NCI-H1105 treated with DMSO at 0.1 percent for 48 hours (cell line): Measurements from ENCODE around the gene UBA5.

Experiments used
- DNase-seq: peaks from one replicate; lab custom pipeline; 2025; lab: John Stamatoyannopoulos, UW

Gene UBA5

DNA sequence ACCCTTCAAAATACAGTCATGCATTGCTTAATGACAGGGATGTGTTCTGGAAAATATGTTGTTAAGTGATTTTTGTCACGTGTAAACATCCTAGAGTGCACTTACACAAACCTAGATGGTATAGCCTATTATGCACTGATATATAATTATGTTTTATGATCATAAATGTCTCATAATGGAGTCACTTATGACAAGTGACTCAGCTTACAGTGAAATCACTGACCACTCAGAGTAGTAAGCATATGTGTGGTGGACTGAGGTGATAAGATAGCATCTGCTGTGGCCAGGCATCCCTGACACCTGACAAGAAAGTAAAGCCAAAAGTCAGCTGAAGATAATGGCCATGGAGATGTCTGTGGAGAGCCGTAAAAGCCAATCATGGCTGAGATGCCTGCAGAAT lies 5.9 kb upstream of the UBA5 start:
- peak; percentile 93 for DNase-seq

DNA sequence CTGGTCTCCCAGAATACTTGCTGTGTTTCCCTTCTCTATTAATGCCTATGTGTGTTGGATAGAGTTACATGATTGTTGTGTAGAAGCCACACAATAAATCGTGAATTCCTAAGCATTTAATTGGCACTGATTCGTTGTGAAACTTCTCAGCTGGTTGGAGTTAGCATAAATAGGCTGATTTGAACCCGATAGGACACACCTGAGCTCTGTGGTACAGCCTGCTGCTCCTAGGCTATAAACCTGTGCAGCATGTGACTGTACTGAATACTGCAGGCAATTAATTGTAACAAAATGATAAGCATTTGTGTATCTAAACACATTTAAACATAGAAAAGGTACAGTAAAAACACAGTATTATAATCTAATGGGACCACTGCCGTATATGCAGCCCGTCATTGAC lies 5.4 kb upstream of the UBA5 start:
- no peak for DNase-seq

DNA sequence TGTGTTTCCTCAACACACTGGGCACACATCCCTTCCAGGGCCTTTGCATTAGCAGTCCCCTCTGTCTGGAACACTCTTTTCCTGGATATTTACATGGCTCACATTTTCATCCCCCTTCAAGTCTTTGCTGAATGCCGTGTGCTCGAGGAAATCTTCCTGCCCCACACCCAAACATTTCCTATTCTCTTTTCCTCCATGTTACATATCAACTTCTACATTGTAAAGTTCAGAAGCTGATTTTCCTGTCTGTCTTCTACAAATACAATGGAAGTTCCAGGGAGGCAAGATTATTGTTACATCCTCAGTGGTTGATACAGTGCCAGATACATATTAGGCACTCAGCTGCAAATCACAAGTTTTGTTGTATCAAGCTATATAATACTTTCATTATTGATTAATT lies 4.7 kb upstream of the UBA5 start:
- DNase-seq = no peak

DNA sequence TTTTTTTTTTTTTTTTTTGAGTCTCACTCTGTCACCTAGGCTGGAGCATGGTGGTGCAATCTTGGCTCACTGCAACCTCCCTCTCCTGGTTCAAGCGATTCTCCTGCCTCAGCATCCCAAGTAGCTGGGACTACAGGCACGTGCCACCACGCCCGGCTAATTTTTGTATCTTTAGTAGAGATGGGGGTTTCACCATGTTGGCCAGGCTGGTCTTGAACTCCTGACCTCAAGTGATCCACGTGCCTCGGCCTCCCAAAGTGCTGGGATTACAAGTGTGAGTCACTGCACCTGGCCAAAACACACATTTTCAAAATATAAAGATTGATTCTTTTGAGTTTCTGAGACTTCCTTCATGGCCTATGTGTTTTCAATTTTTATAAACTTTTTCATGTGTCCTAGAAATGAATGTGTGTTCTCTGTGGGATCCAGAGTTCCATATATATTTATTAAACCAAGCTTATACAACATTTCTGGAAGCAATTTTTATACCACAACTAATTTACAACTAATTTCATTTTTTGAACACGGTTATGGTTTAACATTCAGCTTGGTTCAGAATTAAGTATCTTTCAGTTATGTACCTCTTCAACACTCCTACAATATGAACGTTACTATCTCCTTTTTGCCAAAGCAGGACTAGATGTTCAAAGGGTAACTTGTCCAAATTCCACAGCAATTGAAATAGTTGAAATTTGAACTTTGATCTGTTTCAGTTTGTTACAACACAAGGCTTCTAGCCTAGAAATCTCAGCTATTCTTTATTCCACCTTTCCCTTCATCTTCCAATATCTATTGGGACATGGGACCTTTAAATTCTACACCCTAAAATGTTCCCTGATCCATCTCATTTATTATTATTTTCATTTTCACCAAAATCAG lies 2.0 kb upstream of the UBA5 start:
- DNase-seq = no peak

DNA sequence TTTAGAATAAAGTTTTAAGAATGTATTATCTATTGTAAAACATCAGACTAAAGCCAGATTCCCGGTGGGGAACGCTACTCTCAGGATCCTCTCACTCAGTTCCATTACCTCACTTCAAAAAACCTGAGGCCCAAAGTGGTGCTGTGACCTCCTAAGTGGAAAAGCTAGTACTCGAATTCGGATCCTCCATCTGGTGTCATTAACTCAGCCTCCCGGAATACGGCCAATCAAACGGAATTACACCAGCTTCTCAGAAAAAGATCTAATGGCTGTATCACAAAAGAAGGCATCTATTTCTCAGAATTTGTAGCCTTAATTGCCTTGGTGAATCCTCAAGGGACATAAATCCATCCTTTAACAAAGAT lies 1.1 kb upstream of the UBA5 start:
- DNase-seq = no peak

- DNase-seq = peak; percentile 84
Measured at GRCh38 chr3:132659365-132660051, 621 bp upstream of the UBA5 start, which contains the start of gene ACAD11. TSS of gene ACAD11 (minus strand) at chr3:132659809. CDS start at chr3:132659751, 58 bp downstream.

DNA sequence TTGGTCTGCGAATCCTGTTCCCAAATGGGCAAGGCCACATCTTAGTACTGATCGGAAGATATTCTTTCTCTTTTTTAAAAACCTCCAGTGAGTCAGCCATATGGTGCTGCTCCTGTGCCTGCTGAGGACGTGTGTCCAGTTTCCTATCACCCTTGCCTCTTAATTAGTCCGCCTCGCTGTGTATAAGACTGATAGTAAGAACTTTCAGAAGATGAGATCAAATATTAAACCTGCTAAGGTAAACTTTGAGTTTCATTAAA lies 612 bp downstream of the UBA5 start:
- DNase-seq = peak; percentile 46

- DNase-seq = peak; percentile 32
Measured at GRCh38 chr3:132661101-132661500, 972 bp downstream of the UBA5 start.

DNA sequence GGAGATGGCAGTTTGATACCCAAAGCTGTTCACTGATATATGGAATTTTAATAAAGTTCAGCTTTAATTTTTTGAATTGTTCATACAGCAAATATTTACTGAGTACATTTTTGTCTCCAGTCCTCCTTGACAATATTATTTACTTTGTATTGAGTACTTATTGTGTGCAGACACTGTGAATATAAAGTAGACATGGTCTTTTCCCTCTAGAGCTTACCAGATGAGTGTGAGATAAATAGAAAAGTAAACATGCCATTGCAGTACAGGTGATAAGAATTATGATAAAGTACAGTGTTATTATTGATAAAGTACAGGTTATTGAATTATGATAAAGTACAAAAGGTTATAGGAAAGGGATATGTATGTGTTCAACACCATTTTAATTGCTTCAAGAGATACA lies 2.1 kb downstream of the UBA5 start:
- no peak for DNase-seq

DNA sequence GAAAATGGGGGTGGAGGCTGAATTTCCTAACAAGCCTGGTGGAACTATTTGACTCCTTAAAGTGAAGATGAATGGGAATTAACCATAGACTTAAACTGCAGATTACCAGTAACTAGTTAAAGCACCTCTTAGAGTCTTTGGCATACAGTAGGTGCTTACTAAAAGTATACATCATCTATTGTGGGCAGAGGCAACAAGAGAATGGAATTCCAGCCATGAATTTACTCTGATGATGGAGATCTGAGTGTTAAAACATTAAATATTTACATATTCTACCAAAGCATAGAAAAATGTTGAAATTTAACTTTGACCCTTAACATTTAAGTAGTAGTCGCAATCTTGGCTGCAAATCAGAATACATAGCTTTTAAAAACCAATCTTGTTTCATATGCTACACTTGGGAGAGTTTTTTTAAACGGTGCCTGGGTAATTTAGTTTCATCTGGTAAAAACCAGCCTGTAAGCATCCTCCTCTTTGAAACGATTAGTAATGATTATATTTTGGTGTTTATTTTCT lies 5.2 kb downstream of the UBA5 start:
- no peak for DNase-seq

DNA sequence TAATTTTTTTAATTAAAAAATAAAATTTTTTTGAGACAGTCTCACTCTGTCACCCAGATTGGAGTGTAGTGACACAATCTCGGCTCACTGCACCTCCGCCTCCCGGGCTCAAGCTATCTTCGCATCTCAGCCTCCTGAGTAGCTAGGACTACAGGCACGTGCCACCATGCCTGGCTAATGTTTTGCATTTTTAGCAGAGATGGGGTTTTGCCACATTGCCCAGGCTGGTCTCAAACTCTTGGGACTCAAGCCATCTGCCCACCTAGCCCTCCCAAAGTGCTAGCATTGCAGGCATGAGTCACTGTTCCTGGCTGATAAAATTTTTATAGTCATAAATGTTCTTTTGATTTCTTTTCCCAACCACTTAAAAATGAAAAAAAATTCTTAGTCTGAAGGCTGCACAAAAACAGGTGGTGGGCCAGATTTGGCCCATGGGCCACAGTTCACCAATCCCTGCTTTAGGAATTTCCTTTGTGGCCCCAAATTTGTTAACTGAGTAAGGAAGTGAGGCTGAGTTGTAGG lies 9.2 kb downstream of the UBA5 start:
- no peak for DNase-seq

GRCh38 chr3:132675408-132675807 lies 15.3 kb downstream of the UBA5 start:
- DNase-seq = no peak

GRCh38 chr3:132679911-132680310 lies 19.8 kb downstream of the UBA5 start:
- DNase-seq = no peak

DNA sequence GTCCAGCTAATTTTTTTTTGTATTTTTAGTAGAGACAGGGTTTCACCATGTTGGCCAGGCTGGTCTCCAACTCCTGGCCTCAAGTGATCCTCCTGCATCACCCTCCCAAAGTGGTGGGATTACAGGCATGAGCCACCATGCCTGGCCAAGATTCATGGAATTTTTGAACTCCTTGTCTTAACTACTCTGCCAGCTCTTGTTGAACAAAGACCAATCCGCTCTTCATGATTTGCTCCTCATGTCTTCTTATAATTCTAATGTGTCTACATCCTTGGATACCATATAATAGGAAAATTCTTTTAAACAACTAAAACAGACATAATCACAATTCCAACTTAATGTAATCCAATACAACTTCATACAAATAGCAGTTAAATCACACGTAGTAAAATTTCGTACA lies 21.3 kb downstream of the UBA5 start:
- DNase-seq = no peak

GRCh38 chr3:132682201-132682600 lies 22.1 kb downstream of the UBA5 start:
- DNase-seq = no peak

DNA sequence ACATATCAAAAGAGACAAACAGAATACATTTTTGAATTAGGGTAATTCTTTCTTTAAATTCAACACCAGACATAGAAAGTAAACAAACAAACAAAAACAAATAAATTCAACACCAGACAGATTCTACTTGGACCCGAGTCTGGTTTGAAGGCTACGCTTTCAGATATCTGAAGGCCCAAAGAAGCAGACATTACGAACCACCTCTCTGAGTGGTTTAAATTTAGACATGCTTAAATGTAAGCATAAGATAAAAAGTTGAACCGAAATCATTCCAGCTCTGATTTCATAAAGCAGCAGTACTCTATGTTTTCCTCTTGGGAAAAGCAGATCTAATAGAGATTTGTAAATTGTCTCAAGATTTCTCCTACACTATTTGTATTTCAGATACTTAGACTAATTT lies 29.9 kb downstream of the UBA5 start:
- DNase-seq = no peak

- DNase-seq = no peak
Measured at GRCh38 chr3:132694991-132695390, 34.9 kb downstream of the UBA5 start.

DNA sequence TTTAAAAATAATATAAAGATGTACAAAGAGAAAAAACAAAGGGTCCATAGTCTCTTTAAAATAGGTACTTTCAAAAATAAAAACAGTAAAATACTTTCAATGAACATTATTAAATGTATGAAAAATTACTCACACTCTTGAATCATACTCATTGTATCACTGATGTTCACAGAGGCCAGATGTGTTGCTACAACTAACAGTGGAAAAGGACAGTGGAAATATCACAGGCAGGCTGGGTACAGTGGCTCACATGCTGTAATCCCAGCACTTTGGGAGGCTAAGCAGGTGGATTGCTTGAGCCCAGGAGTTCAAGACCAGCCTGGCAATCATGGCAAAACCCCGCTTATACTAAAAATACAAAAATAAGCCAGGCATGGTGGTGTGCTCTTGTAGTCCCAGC lies 35.3 kb downstream of the UBA5 start:
- DNase-seq = no peak

GRCh38 chr3:132703733-132704132 lies 43.6 kb downstream of the UBA5 start:
- DNase-seq = no peak

- DNase-seq = no peak
Measured at GRCh38 chr3:132709761-132710160, 49.6 kb downstream of the UBA5 start.

DNA sequence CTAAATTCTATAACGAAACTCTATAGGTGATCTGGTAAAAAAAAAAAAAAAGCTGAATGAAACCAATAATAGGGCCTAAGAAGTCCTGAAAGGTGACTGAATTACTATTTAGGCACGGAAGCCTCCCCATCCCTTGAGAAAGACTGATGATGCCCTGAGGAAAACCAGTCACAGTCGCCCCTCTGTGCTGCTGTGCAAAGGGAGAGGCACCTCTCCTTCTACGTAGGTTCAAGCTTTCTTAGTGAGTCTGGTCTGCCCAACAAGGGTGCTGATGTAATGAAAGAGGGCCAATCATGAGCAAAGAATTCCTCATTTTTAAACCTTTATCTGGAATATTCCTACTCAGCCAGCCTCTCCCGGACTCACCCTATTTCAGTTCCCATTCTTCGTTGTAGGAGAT lies 50.2 kb downstream of the UBA5 start:
- DNase-seq = no peak

GRCh38 chr3:132713977-132714727 lies 54.0 kb downstream of the UBA5 start:
- no peak for DNase-seq

- no peak for DNase-seq
Measured at GRCh38 chr3:132716372-132716771, 56.2 kb downstream of the UBA5 start.
